ENCODE data around the gene GSG1L.

DNA sequence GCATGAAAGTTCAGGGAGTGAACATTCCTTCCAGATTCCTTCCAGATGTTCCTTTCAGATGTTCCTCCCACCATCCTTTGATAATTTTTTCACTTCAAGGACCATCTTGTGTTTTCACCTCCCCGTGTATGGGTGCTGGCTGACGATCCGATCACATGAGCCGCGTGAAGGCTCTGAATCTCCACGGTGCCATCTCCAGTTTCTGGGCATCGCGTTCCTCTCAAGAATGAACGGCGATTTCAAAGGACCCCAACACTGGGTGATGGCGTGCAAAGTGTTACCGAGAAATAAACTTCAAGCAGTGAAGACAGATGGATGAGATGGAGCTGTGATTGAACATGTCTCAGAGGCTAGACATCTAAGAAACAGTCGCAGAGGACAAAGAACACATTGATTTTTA, 245.3 kb downstream of the GSG1L start:
- TF ChIP-seq POLR2A (IDR thresholded peaks at IDR 0.05), result no peak
- TF ChIP-seq, protein P1, sequence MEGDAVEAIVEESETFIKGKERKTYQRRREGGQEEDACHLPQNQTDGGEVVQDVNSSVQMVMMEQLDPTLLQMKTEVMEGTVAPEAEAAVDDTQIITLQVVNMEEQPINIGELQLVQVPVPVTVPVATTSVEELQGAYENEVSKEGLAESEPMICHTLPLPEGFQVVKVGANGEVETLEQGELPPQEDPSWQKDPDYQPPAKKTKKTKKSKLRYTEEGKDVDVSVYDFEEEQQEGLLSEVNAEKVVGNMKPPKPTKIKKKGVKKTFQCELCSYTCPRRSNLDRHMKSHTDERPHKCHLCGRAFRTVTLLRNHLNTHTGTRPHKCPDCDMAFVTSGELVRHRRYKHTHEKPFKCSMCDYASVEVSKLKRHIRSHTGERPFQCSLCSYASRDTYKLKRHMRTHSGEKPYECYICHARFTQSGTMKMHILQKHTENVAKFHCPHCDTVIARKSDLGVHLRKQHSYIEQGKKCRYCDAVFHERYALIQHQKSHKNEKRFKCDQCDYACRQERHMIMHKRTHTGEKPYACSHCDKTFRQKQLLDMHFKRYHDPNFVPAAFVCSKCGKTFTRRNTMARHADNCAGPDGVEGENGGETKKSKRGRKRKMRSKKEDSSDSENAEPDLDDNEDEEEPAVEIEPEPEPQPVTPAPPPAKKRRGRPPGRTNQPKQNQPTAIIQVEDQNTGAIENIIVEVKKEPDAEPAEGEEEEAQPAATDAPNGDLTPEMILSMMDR (IDR thresholded peaks at IDR 0.05), result no peak
